Inflammatory macrophage treated with lipopolysaccharide for 4 hours (primary cell): ENCODE results near the gene KLHL28.
A peak's percentile ranks its signal among the peaks of the same experiment; 100 is the strongest.

ENCODE experiments used
- DNase-seq: peaks from one replicate; pipeline ENCODE4 v3.0.0-alpha.2; 2020

KLHL28 gene

GRCh38 chr14:44959538-44959937 is 2.2 kb downstream of the KLHL28 start:
- no peak for DNase-seq

GRCh38 chr14:44956866-44957265 is 4.9 kb downstream of the KLHL28 start:
- no peak for DNase-seq

- no peak for DNase-seq
These were observed 6.2 kb downstream of the KLHL28 start for GRCh38 chr14:44955528-44955927.

GRCh38 chr14:44954750-44955149 is 7.0 kb downstream of the KLHL28 start:
- DNase-seq = no peak

GRCh38 chr14:44952391-44953110 is 9.2 kb downstream of the KLHL28 start:
- DNase-seq = no peak

- DNase-seq = no peak
These were observed 10.7 kb downstream of the KLHL28 start for GRCh38 chr14:44951051-44951450.

GRCh38 chr14:44945264-44945663 is 16.5 kb downstream of the KLHL28 start:
- no peak for DNase-seq

- DNase-seq = no peak
These were observed 17.6 kb downstream of the KLHL28 start for GRCh38 chr14:44944107-44944506.

- DNase-seq = no peak
These were observed 19.3 kb downstream of the KLHL28 start for GRCh38 chr14:44942436-44942835.

- no peak for DNase-seq
These were observed 20.2 kb downstream of the KLHL28 start for GRCh38 chr14:44941591-44941990.

- no peak for DNase-seq
These were observed 20.8 kb downstream of the KLHL28 start for GRCh38 chr14:44940944-44941343.

GRCh38 chr14:44940211-44940610 is 21.5 kb downstream of the KLHL28 start:
- DNase-seq = no peak

GRCh38 chr14:44937547-44937946 is 24.2 kb downstream of the KLHL28 start:
- DNase-seq = no peak

GRCh38 chr14:44935155-44935554 is 26.6 kb downstream of the KLHL28 start:
- no peak for DNase-seq

GRCh38 chr14:44928793-44929192 is 33.0 kb downstream of the KLHL28 start:
- DNase-seq = no peak

GRCh38 chr14:44914849-44915248 is 46.9 kb downstream of the KLHL28 start:
- DNase-seq = no peak

GRCh38 chr14:44912041-44912869 is 49.5 kb downstream of the KLHL28 start:
- DNase-seq = no peak

GRCh38 chr14:44910821-44911220 is 50.9 kb downstream of the KLHL28 start:
- DNase-seq = no peak

- DNase-seq = no peak
These were observed 60.1 kb downstream of the KLHL28 start for GRCh38 chr14:44901696-44902095.

- no peak for DNase-seq
These were observed 63.2 kb downstream of the KLHL28 start for GRCh38 chr14:44898551-44898950.

GRCh38 chr14:44897845-44898151 is 63.9 kb downstream of the KLHL28 start:
- no peak for DNase-seq

- DNase-seq = peak; percentile 97
These were observed 64.5 kb downstream of the KLHL28 start for GRCh38 chr14:44897041-44897844.

GRCh38 chr14:44896275-44897040 is 65.3 kb downstream of the KLHL28 start:
- no peak for DNase-seq
